ENCODE data around the gene TNRC6A.
A peak's percentile ranks its signal among the peaks of the same experiment; 100 is the strongest.
"Not testable (repeated sequence)": the region's sequence is repeated elsewhere in the genome, so short reads cannot be mapped to it uniquely, and the experiment has no call there.

The TNRC6A gene

DNA sequence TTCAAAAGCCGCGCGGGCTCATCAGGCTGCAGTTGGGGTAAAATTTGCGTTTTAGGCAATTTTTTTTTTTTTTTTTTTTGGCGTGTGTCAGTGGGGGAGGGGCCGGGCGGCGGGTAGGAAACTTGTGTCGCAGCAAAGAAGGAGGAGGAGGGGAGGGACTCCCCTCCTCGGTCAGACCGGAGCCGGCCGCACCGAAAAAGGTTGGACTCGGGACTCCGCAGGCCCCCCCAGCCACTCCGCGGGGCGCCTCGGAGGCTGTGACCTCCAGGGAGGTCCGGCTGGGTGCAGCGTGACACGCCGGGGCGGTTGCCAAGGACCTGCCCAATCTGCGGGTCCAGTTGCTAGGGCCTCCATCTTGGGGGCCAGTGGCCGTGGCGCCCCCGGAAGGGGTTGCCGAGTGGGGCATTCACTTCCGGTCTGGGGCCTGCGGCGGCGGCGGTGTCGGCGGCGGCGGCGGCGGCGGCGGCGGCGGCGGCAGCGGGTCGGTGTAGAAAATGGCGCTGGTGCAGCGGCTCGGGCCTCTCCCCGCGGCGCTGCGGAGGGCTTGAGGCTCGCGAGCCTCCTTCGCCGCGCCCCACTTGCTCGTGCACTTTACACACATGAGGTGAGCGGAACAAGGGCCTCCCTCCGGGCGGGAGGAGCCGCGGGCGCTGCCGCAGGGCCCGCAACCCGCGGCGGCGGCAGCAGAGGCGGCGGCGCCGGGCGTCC lies at the start of gene TNRC6A:
Gene TNRC6A (plus strand): TSS at position 409 of the 708 bp plus-strand sequence. CDS start 191 bp downstream, at position 600.
- DNase-seq, result peak; percentile 89

- DNase-seq, result no peak
Observed at GRCh38 chr16:24681793-24682192, 47.7 kb upstream of the TNRC6A start.

GRCh38 chr16:24683250-24683649 lies 46.2 kb upstream of the TNRC6A start:
- DNase-seq, result no peak

- no peak for DNase-seq
Observed at GRCh38 chr16:24683847-24684493, 45.5 kb upstream of the TNRC6A start.

- DNase-seq, result peak; percentile 73
Observed at GRCh38 chr16:24685539-24686432, 43.7 kb upstream of the TNRC6A start.

GRCh38 chr16:24686678-24687077 lies 42.8 kb upstream of the TNRC6A start:
- no peak for DNase-seq

GRCh38 chr16:24688359-24688758 lies 41.1 kb upstream of the TNRC6A start:
- no peak for DNase-seq

DNA sequence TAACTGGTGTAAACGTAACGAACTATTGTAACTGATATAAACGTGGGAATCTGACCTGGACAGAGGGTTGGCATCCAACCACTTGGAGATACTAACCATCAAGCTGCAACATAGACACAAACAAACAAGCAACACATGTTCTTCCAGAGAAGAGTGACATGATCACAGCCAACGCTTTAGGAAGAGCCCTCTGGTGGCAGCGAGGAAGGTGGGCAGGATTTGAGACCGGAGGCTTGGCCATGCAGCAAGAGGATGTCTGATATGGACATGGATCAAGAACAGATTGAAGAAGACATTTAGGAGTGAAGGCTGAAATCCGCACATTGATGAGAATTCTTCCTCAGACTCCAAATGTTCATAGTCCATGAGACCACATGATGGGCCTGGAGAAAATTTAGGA lies 40.3 kb upstream of the TNRC6A start:
- peak; percentile 54 for DNase-seq

GRCh38 chr16:24692854-24693253 lies 36.6 kb upstream of the TNRC6A start:
- no peak for DNase-seq

GRCh38 chr16:24694931-24695330 lies 34.5 kb upstream of the TNRC6A start:
- DNase-seq, result no peak

GRCh38 chr16:24696699-24697098 lies 32.8 kb upstream of the TNRC6A start:
- no peak for DNase-seq

GRCh38 chr16:24698308-24698707 lies 31.1 kb upstream of the TNRC6A start:
- no peak for DNase-seq

DNA sequence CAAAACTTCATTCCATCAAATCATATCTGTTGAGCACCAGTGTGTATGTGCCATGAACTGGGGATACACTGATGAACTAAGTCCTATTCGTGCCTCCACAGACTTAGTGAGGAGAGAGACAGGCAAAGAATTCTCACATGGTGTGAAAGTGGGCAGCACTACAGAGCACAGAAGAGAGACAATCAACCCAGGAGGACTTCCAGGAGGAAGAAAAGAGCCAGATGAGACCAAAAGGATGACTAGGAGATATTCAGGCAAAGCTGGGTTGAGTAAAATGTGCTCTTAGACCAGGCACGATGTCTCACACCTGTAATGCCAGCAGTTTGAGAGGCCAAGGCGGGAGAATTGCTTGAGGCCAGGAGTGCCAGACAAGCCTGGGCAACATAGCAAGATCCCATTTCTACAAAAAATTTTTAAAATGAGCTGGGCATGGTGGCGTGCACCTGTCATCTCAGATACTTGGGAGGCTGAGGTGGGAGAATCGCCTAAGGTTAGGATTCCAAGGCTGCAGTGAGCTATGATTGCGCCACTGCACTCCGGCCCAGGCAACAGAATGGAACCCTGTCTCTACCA lies 30.2 kb upstream of the TNRC6A start:
- DNase-seq, result no peak

DNA sequence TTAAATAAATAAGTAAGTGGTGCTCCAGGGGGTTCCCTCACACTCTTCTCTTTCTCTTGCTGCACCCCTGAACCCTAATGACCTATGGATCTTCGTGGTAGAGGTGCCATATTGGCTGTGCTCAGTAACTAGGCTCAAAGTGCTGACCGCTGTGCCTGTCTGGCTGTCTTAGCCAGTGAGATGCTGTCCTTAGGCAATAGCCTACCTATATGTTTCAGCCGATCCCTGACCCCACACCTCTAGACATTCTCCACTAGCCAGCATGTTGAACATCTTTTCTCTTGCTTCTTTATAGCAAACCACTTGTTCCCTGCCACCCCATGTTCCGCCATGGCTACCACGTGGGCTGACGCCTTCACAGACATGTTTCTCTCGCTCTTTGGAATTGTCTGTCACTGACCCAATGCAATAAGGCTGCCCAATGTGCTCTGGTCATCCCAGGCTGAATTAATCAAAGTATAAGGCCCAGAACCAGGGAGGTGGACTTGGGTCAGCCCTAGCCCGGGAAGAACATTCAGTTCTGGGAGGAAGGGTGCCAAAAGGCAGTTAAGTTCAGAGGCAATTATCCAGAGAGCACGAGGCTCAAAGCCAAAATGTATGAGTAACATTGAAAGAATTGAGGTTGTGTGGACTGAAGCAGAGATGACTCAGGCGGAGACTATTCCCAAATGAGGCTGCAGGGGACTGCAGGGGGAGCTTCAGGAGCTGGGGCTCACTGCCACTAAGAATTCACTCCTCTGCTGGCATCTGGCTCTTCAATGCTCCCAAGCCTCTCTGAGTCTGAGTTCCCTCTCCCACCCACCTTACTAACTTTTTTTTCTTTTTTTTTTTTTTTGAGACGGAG lies 28.7 kb upstream of the TNRC6A start:
- peak; percentile 99 for DNase-seq

- peak; percentile 73 for DNase-seq
Observed at GRCh38 chr16:24701521-24701951, 27.9 kb upstream of the TNRC6A start.

DNA sequence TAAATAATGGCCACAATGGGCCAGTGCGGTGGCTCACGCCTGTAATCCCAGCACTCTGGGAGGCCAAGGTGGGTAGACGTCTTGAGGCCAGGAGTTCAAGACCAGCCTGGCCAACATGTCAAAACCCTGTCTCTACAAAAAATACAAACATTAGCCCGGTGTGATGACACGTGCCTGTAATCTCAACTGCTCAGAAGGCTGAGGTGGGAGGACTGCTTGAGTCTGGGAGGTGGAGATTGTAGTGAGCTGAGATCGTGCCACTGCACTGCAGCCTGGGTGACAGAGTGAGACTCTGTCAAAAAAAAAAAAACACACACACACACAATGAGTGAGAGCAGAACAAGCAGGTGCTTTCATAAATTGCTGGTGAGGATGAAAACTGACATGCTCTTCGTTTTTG lies 21.7 kb upstream of the TNRC6A start:
- not testable (repeated sequence) for DNase-seq

DNA sequence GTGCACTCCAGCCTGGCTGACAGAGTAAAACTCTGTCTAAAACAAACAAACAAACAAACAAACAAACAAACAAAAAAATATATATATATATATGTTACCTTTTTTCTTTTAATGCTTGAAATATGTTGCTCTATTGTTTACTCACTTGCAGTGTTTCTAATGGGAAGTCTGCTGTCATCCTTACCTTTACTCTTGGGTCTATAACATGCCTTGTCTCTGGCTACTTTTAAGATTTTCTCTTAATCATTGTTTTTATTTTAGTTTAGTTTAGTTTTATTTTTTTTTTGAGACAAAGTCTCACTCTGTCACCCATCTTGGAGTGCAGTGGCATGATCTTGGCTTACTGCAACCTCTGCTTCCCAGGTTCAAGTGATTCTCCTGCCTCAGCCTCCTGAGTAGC lies 16.1 kb upstream of the TNRC6A start:
- no peak for DNase-seq

DNA sequence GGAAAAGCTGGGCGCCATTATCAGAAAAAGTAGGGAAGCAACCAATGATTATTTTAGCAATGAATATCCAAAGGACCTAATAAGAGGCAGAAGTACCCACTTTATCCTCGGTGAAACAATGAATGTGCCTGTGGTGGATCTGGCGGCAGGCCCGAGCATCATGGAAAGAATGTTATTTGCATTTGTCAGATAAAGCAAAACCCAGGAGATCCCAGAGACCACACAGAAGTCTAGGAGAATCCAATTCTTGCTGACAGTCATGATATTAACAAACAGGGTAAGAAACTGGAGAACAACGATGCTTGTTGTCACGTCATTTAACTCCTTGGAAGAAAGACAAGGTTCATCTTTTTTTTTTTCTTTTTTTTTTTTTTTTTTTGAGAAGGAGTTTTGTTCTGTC lies 12.0 kb upstream of the TNRC6A start:
- no peak for DNase-seq

GRCh38 chr16:24718967-24719521 lies 10.4 kb upstream of the TNRC6A start:
- DNase-seq, result no peak

DNA sequence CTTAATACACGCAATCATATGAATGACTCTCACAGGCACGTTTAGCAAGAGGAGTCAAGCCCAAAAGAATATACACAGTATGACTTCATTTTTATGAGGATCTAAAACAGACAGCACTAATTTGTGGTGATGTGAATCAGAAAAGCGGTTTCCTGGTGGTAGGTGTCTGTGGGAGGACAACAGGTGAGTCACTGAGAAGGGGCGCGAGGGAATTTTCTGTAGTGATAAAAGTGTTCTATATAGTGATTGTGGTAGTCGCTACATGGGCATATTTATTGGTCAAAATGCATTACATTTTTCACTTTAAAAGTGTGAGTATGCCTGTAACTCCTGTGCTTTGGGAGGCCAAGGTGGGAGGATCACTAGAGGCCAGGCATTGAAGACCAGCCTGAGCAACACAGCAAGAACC lies 7.6 kb upstream of the TNRC6A start:
- no peak for DNase-seq

- peak; percentile 37 for DNase-seq
Observed at GRCh38 chr16:24723663-24724062, 5.8 kb upstream of the TNRC6A start.

- no peak for DNase-seq
Observed at GRCh38 chr16:24728011-24728410, 1.4 kb upstream of the TNRC6A start.
